Neural crest cell (in vitro differentiated cells): ENCODE data around the gene EGFL7. TPM values are rescaled to one million over a fixed set of nuclear protein-coding genes. Genes with fewer than 3 reads are reported as not detected.

ENCODE experiments used
- DNase-seq: peaks from one replicate; pipeline ENCODE4 v3.0.0; 2021; ENCODE audit warnings: low read depth, mixed read lengths, low spot score
- H3K27ac Mint-ChIP-seq: one replicate; pipeline ENCODE4 v1.8.0; 2021; ENCODE audit warnings: mild to moderate bottlenecking, mixed read lengths; ENCODE audit not compliant: unreplicated experiment
- H3K27me3 Mint-ChIP-seq: 2 replicates; pipeline ENCODE4 v1.8.0; 2021; ENCODE audit warnings: low read depth, mild to moderate bottlenecking, mixed read lengths
- H3K36me3 Mint-ChIP-seq: 2 replicates; pipeline ENCODE4 v1.8.0; 2021; ENCODE audit warnings: low read depth, mild to moderate bottlenecking, mixed read lengths
- H3K4me1 Mint-ChIP-seq: 2 replicates; pipeline ENCODE4 v1.8.0; 2021; ENCODE audit warnings: mixed read lengths
- H3K4me3 Mint-ChIP-seq: one replicate; pipeline ENCODE4 v1.8.0; 2021; ENCODE audit warnings: mild to moderate bottlenecking, mixed read lengths
- H3K9me3 Mint-ChIP-seq: 2 replicates; pipeline ENCODE4 v1.8.0; 2021; ENCODE audit warnings: mixed read lengths
- CTCF ChIP-seq: fragments of 200-600 bp; sonication (generic); conservative IDR thresholded peaks from 2 replicates; pipeline ENCODE4 v1.5.0; 2021; ENCODE audit warnings: antibody characterized with exemption, mild to moderate bottlenecking
- total RNA-seq: library from RNA; stranded (reverse); gene quantifications from 2 replicates; pipeline ENCODE4 v1.2.1, GENCODE V29; 2021

EGFL7 gene
- total RNA-seq, 1 donor from 2014 or later = 14.1 TPM

DNA sequence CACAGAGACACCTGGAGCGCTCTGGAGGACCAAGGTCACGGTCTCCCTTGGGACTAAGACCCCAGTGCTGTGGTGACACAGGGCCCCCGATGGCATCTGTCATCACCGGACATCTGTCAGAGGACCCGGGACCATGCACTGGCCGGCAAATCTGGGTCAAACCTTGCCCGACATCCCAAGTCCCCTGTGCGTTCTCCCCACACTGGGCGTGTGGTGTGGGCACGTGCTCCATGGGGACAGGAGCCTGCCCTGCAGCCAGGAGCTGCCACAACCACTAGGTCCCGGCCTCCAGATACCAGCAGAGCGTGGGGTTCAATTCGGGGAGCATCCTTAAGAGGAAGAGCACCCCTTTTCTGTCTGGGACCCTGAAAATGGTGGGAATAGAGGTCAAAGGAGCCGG, 21.0 kb downstream of the EGFL7 start:
- no peak overlapping the region for H3K27ac Mint-ChIP-seq
- no peaks in the 10 kb centered on the region for H3K9me3 Mint-ChIP-seq
- H3K27me3 Mint-ChIP-seq = peaks cover 17% of the 10 kb centered on the region
- peaks cover 7% of the 10 kb centered on the region for H3K4me1 Mint-ChIP-seq
- no peak for TF ChIP-seq CTCF
- no peak for DNase-seq
- H3K36me3 Mint-ChIP-seq = no peaks in the 10 kb centered on the region
- H3K4me3 Mint-ChIP-seq = peak overlapping the region; percentile 47

DNA sequence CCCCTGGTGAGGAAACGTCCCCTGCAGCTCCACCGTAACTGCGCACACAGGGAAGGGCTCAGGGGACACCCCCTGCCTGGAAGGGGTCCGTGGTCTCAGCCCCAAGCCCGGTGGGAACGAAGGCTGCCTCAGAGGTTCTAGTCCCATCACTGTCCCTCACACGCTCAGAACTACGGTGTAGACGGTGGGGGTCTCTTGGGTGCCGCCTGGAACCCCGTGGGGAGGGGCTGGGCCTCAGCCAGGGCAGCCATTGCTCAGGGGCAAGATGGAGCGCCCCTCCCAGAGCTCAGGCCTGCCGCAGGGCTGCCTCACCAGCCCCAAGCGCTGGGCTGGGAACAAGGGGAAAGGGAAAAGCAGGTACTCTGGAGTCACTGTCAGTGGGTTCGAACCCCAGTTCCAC, 21.6 kb downstream of the EGFL7 start:
- peaks cover 23% of the 10 kb centered on the region for H3K27me3 Mint-ChIP-seq
- H3K27ac Mint-ChIP-seq = no peak overlapping the region
- H3K4me1 Mint-ChIP-seq = peaks cover 6% of the 10 kb centered on the region
- no peaks in the 10 kb centered on the region for H3K9me3 Mint-ChIP-seq
- no peak for DNase-seq
- no peaks in the 10 kb centered on the region for H3K36me3 Mint-ChIP-seq
- H3K4me3 Mint-ChIP-seq = peak overlapping the region; percentile 27
- TF ChIP-seq CTCF = no peak

GRCh38 chr9:136684799-136685198, 22.1 kb downstream of the EGFL7 start:
- Mint-ChIP-seq H3K9me3 (no peaks in the 10 kb centered on the region), H3K27me3 (peaks cover 23% of the 10 kb centered on the region), H3K27ac (no peak overlapping the region), H3K4me3 (peak overlapping the region; percentile 31), H3K4me1 (peaks cover 2% of the 10 kb centered on the region), H3K36me3 (no peaks in the 10 kb centered on the region)
- no peak for DNase-seq
- no peak for TF ChIP-seq CTCF

- peaks cover 23% of the 10 kb centered on the region for H3K27me3 Mint-ChIP-seq
- no peaks in the 10 kb centered on the region for H3K4me1 Mint-ChIP-seq
- no peak for TF ChIP-seq CTCF
- no peaks in the 10 kb centered on the region for H3K36me3 Mint-ChIP-seq
- H3K4me3 Mint-ChIP-seq = peak overlapping the region; percentile 31
- no peak for DNase-seq
- H3K9me3 Mint-ChIP-seq = no peaks in the 10 kb centered on the region
- H3K27ac Mint-ChIP-seq = no peak overlapping the region
Observed at GRCh38 chr9:136685216-136685615, 22.5 kb downstream of the EGFL7 start.

DNA sequence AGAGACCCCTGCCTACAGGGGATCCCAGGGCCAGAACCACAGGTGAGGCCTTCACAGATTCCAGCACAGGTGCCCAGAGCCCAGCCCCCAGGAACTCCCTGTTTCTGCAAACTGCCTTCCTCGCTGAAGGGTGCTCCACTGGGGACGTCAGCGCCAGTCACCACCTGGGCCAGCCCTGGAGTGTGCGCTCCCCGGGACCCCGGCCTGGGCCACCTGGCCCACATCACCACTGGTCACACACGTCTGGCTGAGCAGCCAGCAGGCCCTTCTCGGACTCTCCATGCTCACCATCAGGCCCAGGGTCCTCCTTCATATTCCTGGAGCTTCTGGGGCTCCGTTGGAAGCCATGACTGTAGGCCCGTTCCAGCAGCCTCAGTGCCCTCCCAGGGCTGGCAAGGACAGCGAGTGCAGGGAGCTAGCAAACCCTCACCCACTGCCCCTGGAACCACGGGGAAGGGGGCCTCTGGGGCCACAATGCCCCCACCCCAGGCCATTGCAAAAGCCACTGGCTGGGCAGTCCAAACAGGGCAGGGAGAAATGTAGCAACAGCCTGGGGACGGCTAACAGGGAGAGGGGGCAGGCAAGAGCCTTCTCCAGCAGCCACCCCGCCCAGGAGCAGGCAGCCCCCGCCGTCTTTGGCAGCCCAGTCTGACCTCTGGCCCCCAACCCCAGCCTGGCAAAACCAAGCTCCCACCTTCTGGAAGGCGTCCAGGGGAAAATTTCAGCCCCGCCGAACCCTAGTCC, 23.2 kb downstream of the EGFL7 start:
- DNase-seq = no peak
- peak overlapping the region; percentile 43 for H3K27ac Mint-ChIP-seq
- H3K36me3 Mint-ChIP-seq = no peaks in the 10 kb centered on the region
- peaks cover 23% of the 10 kb centered on the region for H3K27me3 Mint-ChIP-seq
- H3K4me3 Mint-ChIP-seq = peak overlapping the region; percentile 84
- H3K9me3 Mint-ChIP-seq = no peaks in the 10 kb centered on the region
- no peaks in the 10 kb centered on the region for H3K4me1 Mint-ChIP-seq
- TF ChIP-seq CTCF = no peak

- Mint-ChIP-seq H3K4me3 (peak overlapping the region; percentile 84), H3K27me3 (peaks cover 23% of the 10 kb centered on the region), H3K9me3 (no peaks in the 10 kb centered on the region), H3K27ac (no peak overlapping the region), H3K36me3 (no peaks in the 10 kb centered on the region), H3K4me1 (no peaks in the 10 kb centered on the region)
- no peak for DNase-seq
- no peak for TF ChIP-seq CTCF
Observed at GRCh38 chr9:136686534-136686793, 23.7 kb downstream of the EGFL7 start.
